ENCODE measurements around the gene TERT.

- no peak for TF ChIP-seq CTBP1 (IDR thresholded peaks at IDR 0.05; ENCODE audit: borderline replicate concordance)
- no peak for TF ChIP-seq PKNOX1 (IDR thresholded peaks at IDR 0.05)
- no peak for TF ChIP-seq FOXK2 (IDR thresholded peaks at IDR 0.05)
- no peak for TF ChIP-seq HDGF (IDR thresholded peaks at IDR 0.05; ENCODE audit: borderline replicate concordance)
These were observed 76.4 kb downstream of the TERT start for GRCh38 chr5:1218351-1219080.

Measured in HEK293T (cell line).